Right kidney (tissue), 1 donor: Measurements from ENCODE around the gene ATG7.
"Not testable (repeated sequence)": the region's sequence is repeated elsewhere in the genome, so short reads cannot be mapped to it uniquely, and the experiment has no call there.

ENCODE experiments used
- DNase-seq: peaks from one replicate; pipeline ENCODE4 v3.0.0-alpha.2; 2016

ATG7 gene

DNA sequence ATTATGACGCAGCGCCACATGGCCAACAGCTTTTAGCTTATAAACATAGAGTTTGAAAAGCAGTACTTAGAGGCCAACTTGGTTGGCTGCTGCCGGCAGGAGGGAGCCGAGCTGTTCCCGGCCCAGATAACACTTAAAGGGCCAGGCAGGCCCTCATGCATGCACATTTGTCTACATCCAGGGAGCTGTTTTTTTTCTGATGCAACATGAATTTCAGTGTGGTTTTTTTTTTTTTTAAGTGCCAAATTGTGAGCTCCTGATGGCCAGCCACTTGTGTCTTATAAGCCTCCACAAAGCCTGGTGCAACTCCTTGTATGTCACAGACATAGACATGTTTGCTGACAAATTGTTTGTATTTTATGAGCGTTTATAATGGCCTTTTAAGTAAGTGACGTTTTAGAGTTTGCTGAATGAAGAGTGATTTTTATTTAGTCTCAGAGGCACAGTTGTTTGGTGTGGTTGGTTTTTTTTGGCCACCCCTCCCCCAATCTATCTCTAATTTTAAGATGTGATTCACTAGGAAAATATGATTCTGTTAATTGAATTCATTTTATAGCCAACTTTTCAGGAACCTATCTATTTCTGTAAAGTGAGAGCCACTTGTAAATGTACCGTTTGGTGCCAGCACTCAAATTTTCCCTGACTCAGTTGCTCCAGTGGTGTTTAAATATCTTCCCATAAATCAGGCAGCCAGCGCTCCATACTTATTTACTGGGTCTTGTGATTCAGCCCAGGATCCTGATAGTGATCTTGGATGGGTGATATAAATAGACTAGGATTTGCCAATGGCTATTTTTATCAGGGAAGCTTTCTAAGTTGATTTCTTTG is 237.2 kb downstream of the ATG7 start:
- peak; percentile 41 for DNase-seq

DNA sequence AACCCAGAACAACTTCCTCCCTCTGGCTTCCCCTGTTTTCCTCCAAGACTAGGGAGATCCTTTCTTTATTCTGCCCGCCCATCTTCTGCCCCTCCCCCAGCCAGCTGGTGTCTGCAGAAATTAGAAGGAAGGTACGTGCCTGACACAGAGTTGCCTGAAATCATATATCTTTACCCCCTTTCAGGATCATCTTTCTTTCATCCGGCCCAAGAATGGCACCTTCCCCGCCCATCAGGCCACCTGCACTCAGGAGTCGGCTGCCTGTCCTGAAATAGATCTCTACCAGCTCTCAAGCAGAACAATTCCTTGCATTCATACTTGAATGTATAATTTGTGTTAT is 237.8 kb downstream of the ATG7 start:
- DNase-seq = peak; percentile 55

DNA sequence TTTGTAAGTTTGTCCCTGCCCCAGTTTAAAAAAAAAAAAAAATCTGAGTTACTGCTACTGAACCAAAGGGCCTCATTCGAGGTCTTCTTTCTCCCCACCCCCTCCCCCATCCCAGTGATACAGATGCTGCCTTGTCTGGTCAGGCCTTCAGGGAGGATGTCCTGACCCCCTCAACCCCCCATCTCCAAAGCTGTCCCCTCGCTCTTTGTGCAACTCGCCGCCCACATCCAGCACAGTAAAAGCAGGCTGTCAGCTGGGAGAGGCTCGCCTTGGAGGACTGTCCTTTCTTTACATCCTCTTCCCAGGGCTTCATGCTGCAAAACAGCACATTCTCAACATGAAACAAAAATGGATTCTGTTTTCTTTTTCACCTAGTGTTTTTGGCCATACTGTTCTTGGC is 238.2 kb downstream of the ATG7 start:
- DNase-seq = peak; percentile 55

DNA sequence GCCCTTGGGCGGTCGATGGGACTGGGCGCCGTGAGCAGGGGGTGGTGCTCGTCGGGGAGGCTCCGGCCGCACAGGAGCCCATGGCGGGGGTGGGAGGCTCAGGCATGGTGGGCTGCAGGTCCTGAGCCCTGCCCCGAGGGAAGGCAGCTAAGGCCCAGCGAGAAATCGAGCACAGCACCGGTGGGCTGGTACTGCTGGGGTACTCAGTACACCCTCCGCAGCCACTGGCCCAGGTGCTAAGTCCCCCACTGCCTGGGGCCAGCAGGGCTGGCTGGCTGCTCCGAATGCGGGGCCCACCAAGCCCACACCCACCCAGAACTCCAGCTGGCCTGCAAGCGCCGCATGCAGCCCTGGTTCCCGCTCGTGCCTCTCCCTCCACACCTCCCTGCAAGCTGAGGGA is 239.4 kb downstream of the ATG7 start:
- not testable (repeated sequence) for DNase-seq

DNA sequence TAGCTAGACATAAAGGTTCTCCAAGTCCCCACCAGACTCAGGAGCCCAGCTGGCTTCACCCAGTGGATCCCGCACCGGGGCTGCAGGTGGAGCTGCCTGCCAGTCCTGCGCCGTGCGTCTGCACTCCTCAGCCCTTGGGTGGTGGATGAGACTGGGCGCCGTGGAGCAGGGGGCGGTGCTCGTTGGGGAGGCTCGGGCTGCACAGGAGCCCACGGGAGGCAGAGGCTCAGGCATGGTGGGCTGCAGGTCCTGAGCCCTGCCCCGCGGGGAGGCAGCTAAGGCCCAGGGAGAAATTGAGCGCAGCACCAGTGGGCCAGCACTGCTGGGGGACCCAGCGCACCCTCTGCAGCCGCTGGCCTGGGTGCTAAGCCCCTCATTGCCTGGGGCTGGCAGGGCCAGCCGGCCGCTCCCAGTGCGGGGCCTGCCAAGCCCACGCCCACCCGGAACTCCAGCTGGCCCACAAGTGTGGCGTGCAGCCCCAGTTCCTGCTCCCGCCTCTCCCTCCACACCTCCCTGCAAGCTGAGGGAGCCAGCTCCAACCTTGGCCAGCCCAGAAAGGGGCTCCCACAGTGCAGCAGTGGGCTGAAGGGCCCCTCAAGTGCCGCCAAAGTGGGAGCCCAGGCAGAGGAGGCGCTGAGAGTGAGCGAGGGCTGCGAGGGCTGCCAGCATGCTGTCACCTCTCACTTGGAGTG is 241.1 kb downstream of the ATG7 start:
- DNase-seq = not testable (repeated sequence)

DNA sequence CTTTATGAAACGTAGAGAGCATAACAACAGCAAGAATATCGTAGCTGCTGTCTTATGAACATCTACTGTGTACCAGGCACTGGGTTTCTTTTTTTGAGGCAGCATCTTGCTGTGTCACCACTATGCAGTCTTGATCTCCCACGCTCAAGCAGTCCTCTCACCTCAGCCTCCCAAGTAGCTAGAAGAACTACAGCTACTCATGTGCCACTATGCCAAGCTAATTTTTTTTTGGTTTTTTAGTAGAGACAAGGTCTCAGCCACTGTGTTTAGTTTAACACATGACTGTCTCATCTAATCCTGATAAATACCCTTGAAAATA is 241.6 kb downstream of the ATG7 start:
- no peak for DNase-seq

DNA sequence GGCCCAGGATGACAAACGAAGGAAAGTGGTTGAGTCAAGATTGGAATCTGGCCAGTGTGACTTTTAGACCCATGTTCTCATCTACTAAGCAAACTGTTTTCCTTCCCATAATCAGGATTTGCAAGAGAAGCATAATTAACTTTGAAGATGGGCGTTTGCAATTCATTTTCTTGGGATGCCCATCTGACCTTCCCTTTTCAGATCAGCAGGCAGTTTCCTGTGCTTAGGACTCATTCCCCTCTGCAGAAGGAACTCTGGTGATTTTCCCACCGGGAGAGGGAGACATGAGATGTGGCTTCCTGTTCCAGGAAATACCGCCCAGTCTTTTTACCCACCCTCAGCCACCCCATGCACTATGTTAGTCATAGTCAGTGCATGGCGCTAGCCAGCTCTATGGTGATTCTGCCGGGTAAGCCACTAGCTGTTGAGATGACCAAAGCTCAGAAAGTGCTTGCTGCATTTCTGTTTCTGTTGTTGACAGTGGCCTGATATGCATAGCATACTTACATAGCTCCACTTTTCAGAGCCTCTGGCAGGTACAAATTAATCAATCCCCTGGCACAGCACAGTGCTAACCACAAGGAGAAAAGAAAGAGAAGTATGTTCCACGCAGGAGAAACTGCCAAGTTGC is 242.1 kb downstream of the ATG7 start:
- no peak for DNase-seq

DNA sequence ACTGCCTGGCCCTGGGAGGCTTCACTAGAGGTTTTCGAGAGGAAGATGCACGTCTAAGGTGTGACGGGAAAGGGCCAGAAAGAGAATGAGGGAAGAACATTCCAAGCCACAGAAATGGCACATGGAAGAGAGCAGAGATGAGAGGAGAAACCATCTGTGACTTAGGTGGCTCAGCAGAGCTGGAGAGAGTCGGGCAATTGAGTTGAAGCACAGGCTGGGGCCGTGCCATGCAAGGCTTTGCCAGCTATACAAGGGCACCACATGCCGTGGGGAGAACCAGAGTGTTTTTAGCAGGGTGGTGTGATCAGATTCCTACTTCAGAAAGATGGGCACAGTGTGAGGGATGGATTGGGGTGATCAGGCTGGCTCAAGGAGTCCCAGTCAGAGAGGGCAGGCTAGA is 245.4 kb downstream of the ATG7 start:
- DNase-seq = no peak

DNA sequence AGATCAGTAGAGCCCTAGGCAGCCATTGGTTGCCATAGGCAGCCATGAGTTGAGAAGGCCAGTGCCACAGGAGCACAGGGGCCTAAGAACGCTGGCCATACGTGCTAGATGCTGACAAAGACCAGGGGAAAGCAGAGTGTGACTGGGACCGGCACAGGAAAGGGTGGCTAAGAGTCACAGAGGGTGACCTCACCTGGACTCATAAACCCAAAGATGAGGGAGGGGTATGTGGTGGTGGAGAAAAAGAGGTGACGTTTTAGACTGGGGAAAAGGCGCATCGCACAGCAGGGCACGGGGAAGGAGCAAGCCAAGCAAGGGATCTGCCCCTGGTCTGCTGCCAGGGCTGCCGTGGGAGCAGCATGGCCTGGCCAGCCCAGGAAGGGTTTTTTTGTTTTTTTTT is 249.0 kb downstream of the ATG7 start:
- no peak for DNase-seq

DNA sequence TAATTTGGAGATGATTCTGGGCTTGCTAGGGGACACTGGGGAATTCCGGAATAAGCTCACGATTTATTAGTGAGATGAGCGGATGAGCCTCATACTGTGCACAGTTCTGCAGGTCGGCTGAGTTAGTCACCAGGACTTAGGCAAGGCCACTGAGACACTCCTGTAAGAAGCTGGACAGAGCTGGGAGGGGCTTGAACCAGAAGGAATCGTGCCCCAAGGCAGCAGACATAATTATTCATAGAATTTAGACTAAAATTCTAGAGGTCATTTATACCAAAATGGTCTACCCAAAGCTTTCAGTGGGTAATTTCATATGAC is 250.2 kb downstream of the ATG7 start:
- DNase-seq = no peak

DNA sequence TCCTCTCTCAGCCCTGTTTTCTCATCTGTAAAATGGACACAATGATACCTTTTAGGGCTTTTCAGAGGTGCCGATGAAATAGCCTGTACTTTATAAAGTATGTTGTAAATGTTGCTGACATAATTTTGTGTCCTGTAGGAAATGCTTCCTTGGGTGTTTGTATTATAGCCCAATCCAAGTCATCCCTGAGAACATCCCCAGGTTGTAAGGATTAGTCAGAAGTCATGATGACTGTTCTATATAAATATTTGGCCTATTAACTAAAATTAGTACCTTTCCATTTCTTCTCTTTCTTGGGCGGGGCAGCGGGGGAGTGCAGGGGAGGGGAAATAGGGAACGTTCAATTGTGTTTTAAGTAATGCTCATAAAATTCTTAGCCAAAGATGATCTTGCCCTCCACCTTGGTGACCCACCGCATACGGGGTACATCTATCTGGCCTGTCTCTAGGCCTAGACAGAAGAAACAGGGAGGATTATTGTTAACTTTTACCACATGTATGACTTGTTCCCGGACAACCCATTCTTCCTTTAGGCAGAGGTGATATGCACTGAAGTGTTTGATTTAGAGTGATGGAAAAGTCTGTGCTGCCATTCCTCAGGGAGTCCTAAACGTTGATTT is 250.9 kb downstream of the ATG7 start:
- DNase-seq = no peak

DNA sequence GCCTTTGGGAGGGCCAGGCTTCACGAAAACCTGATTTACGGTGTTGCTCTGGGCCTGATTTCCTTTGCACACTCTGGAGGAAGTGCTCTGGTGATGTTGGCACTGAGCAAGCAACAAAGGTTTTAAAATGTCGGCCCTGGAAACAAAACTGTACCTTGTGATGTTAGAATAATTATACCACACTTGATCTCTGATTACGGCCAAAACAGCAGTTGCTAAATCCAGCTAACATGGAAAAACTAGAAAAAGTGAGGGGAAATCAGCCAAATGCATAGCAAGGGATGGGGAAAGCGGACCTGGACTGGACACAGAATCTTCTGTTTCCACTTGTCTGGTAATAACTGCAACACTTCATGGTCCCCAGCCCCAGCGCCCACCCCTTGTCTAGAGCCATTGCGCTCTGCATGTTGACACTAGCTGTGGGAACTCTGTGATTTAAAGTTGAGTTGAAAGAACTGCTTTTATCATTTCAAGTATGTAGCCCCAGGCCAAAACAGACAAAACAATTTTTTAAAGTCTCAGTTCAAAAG is 251.4 kb downstream of the ATG7 start:
- no peak for DNase-seq

DNA sequence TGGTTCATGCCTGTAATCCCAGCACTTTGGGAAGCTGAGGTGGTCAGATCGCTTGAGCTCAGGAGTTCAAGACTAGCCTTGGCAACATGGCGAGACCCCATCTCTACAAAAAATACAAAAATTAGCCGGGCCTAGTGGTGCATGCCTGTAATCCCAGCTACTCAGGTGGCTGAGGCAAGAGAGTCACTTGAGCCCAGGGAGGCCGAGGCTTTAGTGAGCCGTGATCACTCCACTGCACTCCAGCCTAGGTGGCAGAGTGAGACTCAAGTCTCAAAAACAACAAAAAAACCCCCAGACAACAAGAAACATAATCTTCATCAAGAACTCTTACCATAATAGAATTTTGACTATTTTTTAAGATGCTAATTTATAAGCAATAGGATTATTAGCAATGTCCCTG is 253.9 kb downstream of the ATG7 start:
- DNase-seq = not testable (repeated sequence)

DNA sequence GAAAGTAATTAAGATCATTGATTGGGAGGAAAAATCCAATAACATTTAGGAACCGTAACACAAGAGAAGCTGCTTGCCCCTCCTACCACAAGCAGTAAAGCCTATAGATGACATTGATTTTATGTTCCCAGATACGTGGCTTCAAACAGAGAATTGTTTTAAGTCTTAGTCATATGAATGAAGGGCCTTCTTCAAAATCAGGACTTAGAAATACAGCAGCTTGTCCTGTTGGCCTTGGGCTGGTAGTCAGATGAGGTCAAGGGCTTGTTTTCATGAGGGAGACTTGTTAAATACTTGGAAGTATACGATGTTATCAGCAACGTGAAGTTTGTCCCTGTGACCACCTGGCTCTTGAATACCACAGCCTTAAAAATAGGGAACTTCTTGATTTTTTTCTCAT is 257.1 kb downstream of the ATG7 start:
- no peak for DNase-seq

DNA sequence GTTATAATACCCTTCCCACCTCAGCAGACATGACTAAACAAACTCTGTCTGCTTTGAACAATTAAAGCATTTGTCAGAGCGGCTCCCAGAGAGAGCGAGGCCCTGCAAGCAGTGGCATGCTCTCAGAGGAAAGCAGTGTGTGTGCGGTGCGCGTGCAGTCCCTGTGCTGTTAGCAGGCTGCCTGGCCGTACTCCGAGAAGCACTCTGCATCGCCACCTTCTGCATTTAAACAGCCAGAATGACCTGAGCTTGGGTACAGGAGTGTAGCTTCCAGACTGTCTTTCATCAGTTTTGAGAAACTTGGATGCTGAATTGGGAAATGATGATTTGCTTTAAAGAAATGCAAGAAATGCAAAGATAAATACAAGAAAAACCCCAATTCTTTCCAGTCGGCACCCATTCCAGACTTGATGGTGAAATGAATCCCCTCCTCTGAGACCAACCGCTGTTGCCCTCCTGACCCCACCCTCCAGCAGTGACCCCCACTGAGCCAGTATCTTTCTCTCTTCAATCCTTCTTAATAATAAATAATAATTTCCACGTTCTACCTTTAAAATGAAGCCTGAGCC is 258.0 kb downstream of the ATG7 start:
- no peak for DNase-seq

DNA sequence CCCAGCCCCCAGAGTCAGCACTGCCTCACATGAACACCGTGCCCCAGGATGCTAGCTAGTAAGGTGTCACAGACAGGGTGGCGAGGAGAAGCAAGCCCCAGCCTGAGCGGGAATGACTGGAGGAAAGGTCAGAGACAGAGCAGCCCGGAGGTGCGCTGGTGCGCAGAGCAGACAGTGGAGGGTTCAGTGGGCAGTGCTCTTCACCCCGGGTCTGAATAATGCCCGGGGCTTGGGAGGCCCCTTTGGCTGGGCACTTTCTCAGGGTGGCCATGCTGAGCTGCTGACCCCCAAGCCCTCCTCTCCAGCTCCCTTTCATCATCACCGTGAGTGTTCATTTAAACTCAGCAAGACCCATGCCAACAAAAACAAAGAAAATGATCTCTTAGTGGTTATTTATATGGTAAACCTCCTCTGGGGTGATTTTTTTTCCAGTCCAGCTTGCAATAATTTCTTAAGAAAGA is 260.8 kb downstream of the ATG7 start:
- no peak for DNase-seq

DNA sequence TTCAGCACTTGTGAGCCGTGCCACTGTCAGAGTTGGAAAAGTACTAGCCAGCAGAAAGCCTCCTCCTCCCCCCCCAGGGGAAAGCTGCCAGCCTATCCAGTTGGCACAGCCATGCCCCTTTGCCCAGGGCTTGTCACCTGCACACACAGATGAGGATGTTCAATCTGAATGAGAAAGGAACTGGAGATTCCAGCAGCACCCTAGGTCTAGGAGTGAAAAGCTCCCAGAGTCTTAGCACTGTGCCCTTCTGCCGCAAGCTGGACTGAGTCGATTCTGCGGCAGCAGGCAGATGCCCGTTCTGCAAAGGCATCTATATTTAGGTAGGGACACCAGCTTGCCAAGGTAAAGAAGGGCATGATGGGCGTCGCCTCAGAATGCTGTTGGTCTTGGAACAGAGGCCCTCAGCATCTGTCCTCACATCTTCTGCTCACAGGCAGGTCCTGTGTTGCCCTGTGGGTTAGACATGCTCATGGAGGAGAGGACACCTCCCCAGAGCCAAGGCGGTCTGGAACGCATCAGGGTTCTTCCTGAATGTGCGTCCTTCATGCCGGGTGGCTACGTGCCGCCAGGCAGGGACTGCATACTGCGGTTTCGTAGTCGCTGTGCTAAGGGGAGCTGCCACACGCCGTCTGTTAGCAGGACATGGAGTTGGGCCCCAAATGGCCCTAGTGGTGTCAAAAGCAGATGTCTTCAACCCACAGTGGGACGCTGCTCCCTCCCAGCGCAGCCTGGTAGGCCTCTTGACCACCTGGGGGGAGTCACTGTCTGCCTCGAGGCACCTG is 262.0 kb downstream of the ATG7 start:
- no peak for DNase-seq

DNA sequence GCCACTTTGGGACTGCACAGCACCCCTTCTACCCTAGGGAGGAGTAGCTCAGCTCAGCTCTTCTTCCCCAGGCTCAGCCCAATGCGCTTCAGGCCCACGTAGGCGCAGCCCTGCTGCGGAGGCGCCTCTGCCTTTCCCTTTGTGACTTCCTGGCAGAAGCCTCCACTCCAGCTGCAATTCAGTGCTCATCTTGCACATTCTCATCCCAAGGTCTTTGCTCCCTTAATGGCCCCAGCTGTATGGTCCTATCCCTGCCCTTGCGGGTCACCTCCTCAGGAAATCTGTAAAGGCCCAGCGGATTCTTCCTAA is 262.6 kb downstream of the ATG7 start:
- DNase-seq = no peak

DNA sequence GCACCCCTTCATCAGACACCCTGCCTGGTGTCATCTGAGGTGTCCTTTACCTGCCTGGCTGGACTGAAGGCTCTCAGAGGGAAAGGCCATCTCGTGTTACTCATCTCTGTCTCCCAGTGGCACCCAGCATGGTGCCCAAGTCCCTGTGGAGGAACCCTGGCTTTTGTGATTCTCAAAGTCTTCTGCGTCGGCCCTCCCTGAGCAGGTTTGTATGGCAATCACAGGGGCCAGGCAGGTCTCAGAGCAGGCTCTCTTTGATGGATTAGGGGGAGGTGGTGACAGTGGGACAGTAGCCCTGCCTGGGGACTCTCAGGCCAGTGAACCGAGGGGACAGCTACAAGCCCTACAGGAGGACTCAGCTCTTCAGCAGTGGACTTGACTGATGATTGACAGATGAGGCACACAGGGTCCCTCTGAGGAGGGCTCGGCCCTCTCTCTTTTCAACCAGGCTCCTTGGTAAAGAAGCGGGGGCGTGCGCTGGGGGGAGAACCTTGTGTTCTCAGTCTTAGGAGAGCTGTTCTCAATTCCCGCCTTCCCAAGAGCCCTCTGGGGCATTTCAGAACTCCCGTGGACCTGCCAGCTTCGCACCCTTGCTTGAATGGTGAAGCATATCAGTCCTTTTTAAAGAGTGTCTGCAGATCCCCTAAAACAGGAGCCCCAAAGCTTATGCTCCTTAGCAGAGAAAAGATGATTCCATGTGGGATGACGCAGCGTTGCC is 263.2 kb downstream of the ATG7 start:
- no peak for DNase-seq

DNA sequence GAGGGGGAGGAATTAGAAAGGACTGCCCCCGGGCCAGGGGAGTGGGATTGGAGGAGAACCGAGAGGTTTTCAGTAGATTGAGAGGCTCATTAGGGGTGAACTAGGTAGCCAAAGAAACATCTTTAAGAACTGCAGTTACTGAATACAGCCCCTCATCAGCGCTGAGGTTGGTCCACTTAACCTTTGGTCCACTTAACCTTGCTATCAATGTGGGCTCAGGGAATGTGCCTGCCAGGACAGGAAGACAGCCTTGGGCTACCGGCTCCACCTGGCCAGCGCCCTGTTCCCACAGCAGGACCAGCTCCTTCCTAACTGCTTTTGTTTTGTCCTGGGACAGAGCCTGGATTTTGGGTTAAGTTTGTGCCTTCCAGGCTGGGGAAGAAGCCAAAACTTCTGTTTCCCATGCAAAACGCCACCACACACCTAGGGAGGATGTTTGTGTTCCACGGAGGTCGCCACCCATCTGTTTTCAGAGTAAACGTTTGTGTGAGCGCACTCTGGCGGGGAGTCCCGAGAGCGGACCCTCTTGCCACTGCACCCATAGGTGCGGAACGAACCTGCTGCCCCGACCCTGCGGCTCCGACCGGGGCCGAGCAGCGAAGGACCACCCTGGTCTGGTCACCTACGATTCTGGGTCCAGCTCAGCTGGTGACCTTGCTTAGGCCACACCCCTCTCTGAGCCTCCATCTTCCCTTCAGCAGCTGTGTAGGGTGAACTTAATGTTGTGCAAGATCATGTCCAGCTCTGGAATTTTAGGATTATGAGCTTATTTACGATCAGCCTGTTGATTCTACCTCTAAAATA is 264.1 kb downstream of the ATG7 start:
- DNase-seq = no peak
